Measurements from ENCODE around the gene NKAP. TPM values are rescaled to one million over a fixed set of nuclear protein-coding genes. Genes with fewer than 3 reads are reported as not detected.
A peak's percentile ranks its signal among the peaks of the same experiment; 100 is the strongest.
"Not testable (repeated sequence)": the region's sequence is repeated elsewhere in the genome, so short reads cannot be mapped to it uniquely, and the experiment has no call there.

Gene NKAP
- total RNA-seq, 6 experiments from 2014 or later: 5.7 to 7.5 (median 6.7) TPM

- no peak for TF ChIP-seq CTCF (IDR thresholded peaks at IDR 0.05)
- Mint-ChIP-seq H3K36me3 (ENCODE audit: low read depth) (no peaks in the 10 kb centered on the region), H3K4me1 (ENCODE audit: low read depth) (no peaks in the 10 kb centered on the region), H3K4me3 (no peak overlapping the region), H3K27ac (no peak overlapping the region), H3K27me3 (ENCODE audit: insufficient read depth) (peaks cover 3% of the 10 kb centered on the region), H3K9me3 (no peaks in the 10 kb centered on the region)
- DNase-seq: no peak
Measured at GRCh38 chrX:119984652-119985051, 41.1 kb upstream of the NKAP start.

- no peaks in the 10 kb centered on the region for H3K36me3 Mint-ChIP-seq (ENCODE audit: low read depth)
- no peaks in the 10 kb centered on the region for H3K4me1 Mint-ChIP-seq (ENCODE audit: low read depth)
- DNase-seq: no peak
- no peak for TF ChIP-seq CTCF (IDR thresholded peaks at IDR 0.05)
- H3K4me3 Mint-ChIP-seq: no peak overlapping the region
- H3K9me3 Mint-ChIP-seq: no peaks in the 10 kb centered on the region
- H3K27me3 Mint-ChIP-seq (ENCODE audit: insufficient read depth): no peaks in the 10 kb centered on the region; the same call in 1 of the 2 replicates
- H3K27ac Mint-ChIP-seq: no peak overlapping the region
Measured at GRCh38 chrX:119983494-119983893, 39.9 kb upstream of the NKAP start.

- Mint-ChIP-seq H3K4me3 (no peak overlapping the region), H3K4me1 (ENCODE audit: low read depth) (no peaks in the 10 kb centered on the region), H3K9me3 (no peaks in the 10 kb centered on the region), H3K36me3 (ENCODE audit: low read depth) (no peaks in the 10 kb centered on the region), H3K27ac (no peak overlapping the region), H3K27me3 (ENCODE audit: insufficient read depth) (no peaks in the 10 kb centered on the region; the same call in 1 of the 2 replicates)
- no peak for TF ChIP-seq CTCF (IDR thresholded peaks at IDR 0.05)
- no peak for DNase-seq
Measured at GRCh38 chrX:119982145-119982544, 38.6 kb upstream of the NKAP start.

GRCh38 chrX:119981286-119982070 lies 37.9 kb upstream of the NKAP start:
- H3K4me3 Mint-ChIP-seq: no peak overlapping the region
- H3K27ac Mint-ChIP-seq: no peak overlapping the region
- no peak for DNase-seq

GRCh38 chrX:119977172-119977571 lies 33.6 kb upstream of the NKAP start:
- not testable (repeated sequence) for H3K36me3 Mint-ChIP-seq (ENCODE audit: low read depth); H3K27ac Mint-ChIP-seq; DNase-seq; H3K4me3 Mint-ChIP-seq; H3K27me3 Mint-ChIP-seq (ENCODE audit: insufficient read depth); H3K4me1 Mint-ChIP-seq (ENCODE audit: low read depth); H3K9me3 Mint-ChIP-seq

More at GRCh38 chrX:119981286-119982070, 37.9 kb upstream of the NKAP start:
- H3K9me3 Mint-ChIP-seq: no peaks in the 10 kb centered on the region
- no peaks in the 10 kb centered on the region for H3K36me3 Mint-ChIP-seq (ENCODE audit: low read depth)
- no peaks in the 10 kb centered on the region for H3K4me1 Mint-ChIP-seq (ENCODE audit: low read depth)
- H3K27me3 Mint-ChIP-seq (ENCODE audit: insufficient read depth): no peaks in the 10 kb centered on the region; the same call in 1 of the 2 replicates
- TF ChIP-seq CTCF (IDR thresholded peaks at IDR 0.05): peak; percentile 69

GRCh38 chrX:119971184-119971583 lies 27.6 kb upstream of the NKAP start:
- no peaks in the 10 kb centered on the region for H3K36me3 Mint-ChIP-seq (ENCODE audit: low read depth)
- DNase-seq: no peak
- no peak overlapping the region for H3K4me3 Mint-ChIP-seq
- no peak overlapping the region for H3K27ac Mint-ChIP-seq
- H3K4me1 Mint-ChIP-seq (ENCODE audit: low read depth): no peaks in the 10 kb centered on the region
- H3K9me3 Mint-ChIP-seq: no peaks in the 10 kb centered on the region
- no peak for TF ChIP-seq CTCF (IDR thresholded peaks at IDR 0.05)
- H3K27me3 Mint-ChIP-seq (ENCODE audit: insufficient read depth): peaks cover 3% of the 10 kb centered on the region; the same call in 1 of the 2 replicates

All from HFFc6 (cell line).